Motor neuron (in vitro differentiated cells): ENCODE measurements around the gene FNDC3A. TPM values are rescaled to one million over a fixed set of nuclear protein-coding genes. Genes with fewer than 3 reads are reported as not detected.
A peak's percentile ranks its signal among the peaks of the same experiment; 100 is the strongest.
"Not testable (repeated sequence)": the region's sequence is repeated elsewhere in the genome, so short reads cannot be mapped to it uniquely, and the experiment has no call there.

Experiments used
- ATAC-seq, 8 experiments: fragments of 200-7000 bp; cut with Tn5 transposase; replicated peaks in 6 of 8; 2 replicates each; pipeline ENCODE4 v1.8.0; 2021; ENCODE audit warnings: mild to moderate bottlenecking in 8 of 8, moderate library complexity in 8 of 8
- H3K27ac ChIP-seq, 2 donors: fragments of 250-450 bp; sonication (Bioruptor Pico); 2 replicates each; pipeline ENCODE4 v1.9.0; 2021; ENCODE audit warnings: antibody characterized with exemption in 2 of 2, mild to moderate bottlenecking in 2 of 2, moderate library complexity in 1 of 2
- H3K4me1 ChIP-seq, 2 donors: fragments of 250-450 bp; sonication (Bioruptor Pico); replicated peaks in 1 of 2; 2 replicates each; pipeline ENCODE4 v1.6.1; 2021; ENCODE audit warnings: antibody characterized with exemption in 2 of 2, mild to moderate bottlenecking in 2 of 2, moderate library complexity in 1 of 2
- H3K4me3 ChIP-seq, 5 donors: fragments of 250-450 bp; sonication (Bioruptor Pico); 2 replicates each; pipeline ENCODE4 v1.9.0; 2021; ENCODE audit warnings: antibody characterized with exemption in 5 of 5, mild to moderate bottlenecking in 5 of 5, moderate library complexity in 4 of 5
- WGBS, 10 experiments: fragments of 450-650 bp; shearing (Covaris generic); methylation state at CpG; one replicate each; pipeline ENCODE4 v1.0.0; 2022; 5-methylcytosine and 5-hydroxymethylcytosine counted together
- in situ Hi-C, 9 experiments: fragments of 400-800 bp; cut with MboI; loops; one replicate each; pipeline ENCODE4 v1.15.0; 2021; ENCODE audit warnings: low sequenced_read_pairs in 9 of 9, low pct_unique_long_range_greater_than_20kb in 2 of 9; ENCODE audit not compliant: unreplicated experiment in 9 of 9
- total RNA-seq, 8 experiments: library from RNA; unstranded; fragments of 300-600 nt; gene quantifications; 2 replicates each; pipeline versions ENCODE4 v1.2.3 to v1.2.4, GENCODE V29; 2022

Gene FNDC3A
- total RNA-seq, 8 experiments from 2014 or later = 41.0 to 83.4 (median 49.5) TPM

DNA sequence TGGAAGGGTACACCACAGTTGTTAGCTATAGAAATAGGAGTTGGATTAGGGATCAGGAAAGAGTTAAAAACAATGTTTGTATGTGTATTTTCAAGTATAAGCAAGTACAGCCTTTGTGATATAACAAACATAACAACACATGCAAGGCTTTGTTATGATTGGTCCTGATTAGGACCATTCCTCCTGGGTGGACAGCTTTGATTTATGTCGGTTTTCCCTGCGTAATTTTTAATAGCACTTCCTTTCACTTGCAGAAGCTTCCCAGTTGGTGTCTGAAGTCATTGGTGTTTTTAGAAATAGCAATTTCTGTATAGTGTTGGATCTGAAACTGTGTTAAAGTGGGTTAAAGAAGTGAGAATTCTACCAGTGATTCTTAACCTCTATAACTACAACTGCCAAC lies 10.0 kb downstream of the FNDC3A start:
- 43 to 100% (median 92%) methylated on average over 1 to 2 of the region's 2 CpGs; no CpG with 5 or more reads in 3 of the 10 experiments for WGBS, 10 experiments
- peak in 2 of 8 experiments; percentile 17 to 24 for ATAC-seq
- Histone ChIP-seq H3K4me3 (no peak overlapping the region), H3K4me1 (peaks cover 0 to 4% of the 10 kb centered on the region in 2 donors), H3K27ac (no peak overlapping the region)
- in situ Hi-C loops = no loop called here

- in situ Hi-C loops = no loop called here
- 77 to 100% (median 100%) methylated on average over 1 of the region's 1 CpG; no CpG with 5 or more reads in 1 of the 10 experiments for WGBS, 10 experiments
- no peak overlapping the region for H3K4me3 ChIP-seq
- H3K27ac ChIP-seq = no peak overlapping the region
- no peaks in the 10 kb centered on the region for H3K4me1 ChIP-seq
- ATAC-seq = no peak
Measured at GRCh38 chr13:48990900-48991299, 15.2 kb downstream of the FNDC3A start.

DNA sequence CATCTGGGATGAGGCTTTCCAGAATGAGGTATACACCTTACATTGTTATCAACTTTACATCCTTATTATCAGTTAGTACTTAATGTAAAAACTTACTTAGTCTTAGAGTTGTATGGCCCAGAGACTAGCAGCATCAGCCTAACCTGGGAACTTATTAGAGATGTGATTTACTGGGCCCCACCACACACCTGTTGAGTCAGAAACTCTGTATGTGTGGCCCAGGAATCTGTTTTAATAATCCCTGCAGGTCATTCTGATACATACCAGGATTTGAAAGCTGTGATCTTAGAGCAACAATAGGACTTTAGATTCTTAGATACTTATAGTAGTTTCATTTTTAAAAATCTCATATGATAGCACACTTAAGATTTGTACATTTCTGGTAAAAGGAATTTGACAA lies 17.4 kb downstream of the FNDC3A start:
- Histone ChIP-seq H3K4me1 (no peaks in the 10 kb centered on the region), H3K4me3 (no peak overlapping the region), H3K27ac (no peak overlapping the region)
- in situ Hi-C loops = no loop called here
- no peak for ATAC-seq

DNA sequence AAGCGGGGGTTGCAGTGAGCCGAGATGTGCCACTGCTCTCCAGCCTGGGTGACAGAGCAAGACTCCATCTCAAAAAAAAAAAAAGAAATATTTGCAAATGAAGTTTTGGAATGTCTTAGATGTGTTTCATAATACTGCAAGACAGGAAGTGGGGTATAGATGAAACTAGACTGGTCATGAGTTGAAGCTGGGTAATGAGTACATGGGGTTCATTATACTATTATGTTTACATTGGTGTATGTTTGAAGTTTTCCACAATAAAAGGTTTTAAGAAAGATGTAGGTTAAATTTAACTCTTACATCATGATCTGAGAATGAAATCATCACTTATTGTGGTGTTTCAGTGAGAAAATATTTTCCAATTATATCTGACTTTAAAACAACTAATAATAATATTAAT lies 19.0 kb downstream of the FNDC3A start:
- Histone ChIP-seq H3K27ac (no peak overlapping the region), H3K4me3 (no peak overlapping the region), H3K4me1 (no peaks in the 10 kb centered on the region)
- WGBS, 10 experiments = 86 to 100% (median 100%) methylated on average over 1 to 2 of the region's 2 CpGs; no CpG with 5 or more reads in 7 of the 10 experiments
- ATAC-seq = no peak
- in situ Hi-C loops = no loop called here

- in situ Hi-C loops = no loop called here
- Histone ChIP-seq H3K4me1 (no peaks in the 10 kb centered on the region), H3K27ac (no peak overlapping the region), H3K4me3 (no peak overlapping the region)
- WGBS, 10 experiments = 11 to 100% (median 88%) methylated on average over 1 to 4 of the region's 5 CpGs
- ATAC-seq = peak in 3 of 8 experiments; percentile 35 to 89 (median 63)
Measured at GRCh38 chr13:48998641-48999292, 23.1 kb downstream of the FNDC3A start.

DNA sequence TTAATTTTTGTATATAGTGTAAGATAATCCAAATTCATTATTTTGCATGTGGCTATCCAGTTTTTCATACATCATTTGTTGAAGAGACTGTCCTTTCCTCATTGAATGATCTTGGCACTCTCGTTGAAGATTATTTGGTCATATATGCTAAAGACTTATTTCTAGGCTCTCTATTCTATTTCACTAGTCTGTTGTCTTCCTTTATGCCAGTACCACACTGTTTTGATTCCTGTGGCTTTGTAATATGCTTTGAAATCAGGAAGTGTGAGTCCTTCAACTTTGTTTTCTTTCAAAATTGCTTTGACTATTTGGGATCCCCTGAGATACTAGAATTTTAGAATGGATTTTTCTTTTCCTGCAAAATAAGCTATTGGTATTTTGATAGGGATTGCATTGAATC lies 24.5 kb downstream of the FNDC3A start:
- H3K27ac ChIP-seq = no peak overlapping the region
- WGBS, 10 experiments = 91 to 100% (median 100%) methylated on average over 1 of the region's 1 CpG; no CpG with 5 or more reads in 3 of the 10 experiments
- no peak overlapping the region for H3K4me3 ChIP-seq
- in situ Hi-C loops = no loop called here
- no peaks in the 10 kb centered on the region for H3K4me1 ChIP-seq
- no peak for ATAC-seq

DNA sequence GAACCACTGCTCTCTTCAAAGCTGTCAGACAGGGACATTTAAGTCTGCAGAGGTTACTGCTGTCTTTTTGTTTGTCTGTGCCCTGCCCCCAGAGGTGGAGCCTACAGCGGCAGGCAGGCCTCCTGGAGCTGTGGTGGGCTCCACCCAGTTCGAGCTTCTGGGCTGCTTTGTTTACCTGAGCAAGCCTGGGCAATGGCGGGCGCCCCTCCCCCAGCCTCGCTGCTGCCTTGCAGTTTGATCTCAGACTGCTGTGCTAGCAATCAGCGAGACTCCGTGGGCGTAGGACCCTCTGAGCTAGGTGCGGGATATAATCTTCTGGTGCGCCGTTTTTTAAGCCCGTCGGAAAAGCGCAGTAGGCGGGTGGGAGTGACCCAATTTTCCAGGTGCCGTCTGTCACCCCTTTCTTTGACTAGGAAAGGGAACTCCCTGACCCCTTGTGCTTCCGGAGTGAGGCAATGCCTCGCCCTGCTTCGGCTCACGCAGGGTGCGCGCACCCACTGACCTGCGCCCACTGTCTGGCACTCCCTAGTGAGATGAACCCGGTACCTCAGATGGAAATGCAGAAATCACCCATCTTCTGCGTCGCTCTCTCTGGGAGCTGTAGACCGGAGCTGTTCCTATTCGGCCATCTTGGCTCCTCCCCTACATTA lies 43.4 kb downstream of the FNDC3A start:
- in situ Hi-C loops, H3K27ac ChIP-seq, ATAC-seq, H3K4me1 ChIP-seq, H3K4me3 ChIP-seq: not testable (repeated sequence)
- WGBS, 10 experiments = 90 to 100% (median 100%) methylated on average over 1 to 5 of the region's 28 CpGs; no CpG with 5 or more reads in 4 of the 10 experiments

- WGBS, 10 experiments = 60 to 100% (median 94%) methylated on average over 1 to 2 of the region's 2 CpGs; no CpG with 5 or more reads in 1 of the 10 experiments
- H3K4me1 ChIP-seq = no peaks in the 10 kb centered on the region
- in situ Hi-C loops = no loop called here
- no peak for ATAC-seq
- H3K4me3 ChIP-seq = no peak overlapping the region
- H3K27ac ChIP-seq = no peak overlapping the region
Measured at GRCh38 chr13:49020328-49020727, 44.6 kb downstream of the FNDC3A start.

DNA sequence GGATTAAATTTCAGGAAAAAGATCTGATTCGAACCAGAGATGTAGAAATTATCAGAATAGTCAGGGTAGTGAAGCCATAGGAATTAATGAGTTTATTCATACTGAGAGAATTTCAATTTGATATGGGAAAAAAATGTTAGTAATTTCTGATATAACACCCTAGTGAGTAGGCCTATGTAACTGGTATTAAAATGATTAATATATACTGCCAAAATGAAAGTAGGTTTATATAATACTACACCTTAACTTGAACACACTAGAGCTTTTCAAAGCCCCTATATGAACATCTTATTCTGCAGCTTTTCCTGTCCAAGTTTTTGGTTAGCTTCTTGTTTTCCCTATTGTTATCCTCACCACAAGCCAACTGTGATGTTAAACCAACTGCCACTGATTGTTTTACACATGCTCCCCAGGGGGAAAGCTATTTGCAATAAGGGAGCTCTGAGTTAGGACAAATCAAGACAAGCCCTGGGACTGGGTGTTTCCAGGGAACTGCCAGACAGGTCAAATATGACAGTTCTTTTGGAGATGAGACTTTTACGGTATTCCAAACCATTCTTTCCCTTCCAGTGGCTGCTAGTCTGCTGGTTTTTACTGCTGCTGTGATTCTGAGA lies 45.3 kb downstream of the FNDC3A start:
- in situ Hi-C loops = no loop called here
- H3K4me3 ChIP-seq = no peak overlapping the region
- 65 to 100% (median 91%) methylated on average over 1 to 2 of the region's 2 CpGs for WGBS, 10 experiments
- H3K27ac ChIP-seq = no peak overlapping the region
- peak in 1 of 8 experiments; percentile 39 for ATAC-seq
- H3K4me1 ChIP-seq = no peaks in the 10 kb centered on the region

DNA sequence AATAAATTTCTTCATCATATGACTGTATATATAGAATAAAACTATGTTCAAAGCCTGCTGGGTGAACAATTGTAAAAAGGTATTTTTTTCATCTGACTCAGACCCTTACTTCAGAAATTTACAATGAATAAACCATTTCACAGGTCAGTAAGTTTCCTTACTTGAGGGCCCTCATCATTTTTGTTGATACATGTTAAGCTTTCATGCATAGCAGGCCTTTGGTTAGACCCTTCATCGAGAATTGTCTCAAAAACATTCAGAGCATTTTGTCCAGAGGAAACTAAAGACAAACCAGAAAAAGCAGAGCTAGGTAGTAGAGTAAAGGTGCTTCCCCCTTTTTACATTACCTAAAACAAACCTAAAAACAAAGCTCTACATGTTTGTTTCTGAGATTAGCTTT lies 46.2 kb downstream of the FNDC3A start:
- WGBS, 10 experiments = 70 to 100% (median 89%) methylated on average over 1 of the region's 1 CpG; no CpG with 5 or more reads in 1 of the 10 experiments
- in situ Hi-C loops = no loop called here
- Histone ChIP-seq H3K27ac (no peak overlapping the region), H3K4me1 (no peaks in the 10 kb centered on the region), H3K4me3 (no peak overlapping the region)
- ATAC-seq = no peak

- H3K4me1 ChIP-seq = no peaks in the 10 kb centered on the region
- no peak for ATAC-seq
- 18 to 100% (median 79%) methylated on average over 1 to 2 of the region's 2 CpGs; no CpG with 5 or more reads in 1 of the 10 experiments for WGBS, 10 experiments
- H3K4me3 ChIP-seq = no peak overlapping the region
- no peak overlapping the region for H3K27ac ChIP-seq
- in situ Hi-C loops = no loop called here
Measured at GRCh38 chr13:49022472-49023144, 46.9 kb downstream of the FNDC3A start.

DNA sequence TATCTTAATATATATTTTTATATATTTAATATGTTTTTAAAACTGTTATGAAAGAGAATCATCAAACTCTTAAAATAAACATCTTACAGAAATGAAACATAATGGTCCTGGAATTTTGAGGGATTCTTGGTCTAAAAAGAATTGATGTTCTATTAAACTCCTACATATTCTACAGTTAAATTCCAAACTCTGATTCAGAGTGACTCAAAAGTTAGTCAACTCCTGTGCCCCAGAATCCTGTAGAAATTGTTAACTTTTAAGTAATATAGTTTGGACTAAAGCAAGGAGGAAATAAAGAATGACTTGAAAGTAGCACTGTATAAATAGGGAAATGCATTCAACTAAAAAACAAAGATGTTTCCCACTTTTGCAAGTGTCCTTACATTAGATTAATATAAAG lies 47.7 kb downstream of the FNDC3A start:
- in situ Hi-C loops = no loop called here
- H3K27ac ChIP-seq = no peak overlapping the region
- H3K4me1 ChIP-seq = no peaks in the 10 kb centered on the region
- H3K4me3 ChIP-seq = no peak overlapping the region
- ATAC-seq = no peak

DNA sequence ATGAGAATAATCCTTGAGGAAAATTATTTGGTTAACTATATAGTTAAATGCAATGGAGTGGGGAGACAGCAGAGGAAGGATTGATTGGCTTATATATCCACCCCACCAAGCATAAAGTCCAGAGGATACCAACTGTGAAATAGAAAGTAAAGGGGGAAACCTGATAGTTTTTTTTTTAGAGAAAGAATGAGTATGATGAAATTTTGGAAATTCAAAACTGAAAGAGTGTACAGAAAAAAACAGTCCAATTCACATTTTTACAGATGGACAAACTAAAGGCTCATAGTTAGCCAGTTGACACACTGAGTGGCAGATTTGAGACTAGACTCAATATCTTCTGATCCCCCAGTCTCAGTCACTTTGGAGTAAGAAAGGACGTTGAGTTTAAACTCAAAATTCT lies 51.1 kb downstream of the FNDC3A start:
- Histone ChIP-seq H3K27ac (no peak overlapping the region), H3K4me1 (no peaks in the 10 kb centered on the region), H3K4me3 (no peak overlapping the region)
- in situ Hi-C loops = no loop called here
- 0 to 100% (median 72%) methylated on average over 1 of the region's 1 CpG; no CpG with 5 or more reads in 2 of the 10 experiments for WGBS, 10 experiments
- ATAC-seq = no peak
